Nephron progenitor cell (in vitro differentiated cells): ENCODE results near the gene CAMTA1.

Experiments used
- DNase-seq: peaks from one replicate; pipeline ENCODE4 v3.0.0; 2021
- H3K27ac Mint-ChIP-seq: 2 replicates; pipeline ENCODE4 v1.8.0; 2021; ENCODE audit warnings: mild to moderate bottlenecking, moderate library complexity, mixed read lengths
- H3K27me3 Mint-ChIP-seq: 2 replicates; pipeline ENCODE4 v1.8.0; 2021; ENCODE audit warnings: mild to moderate bottlenecking, low read depth, mixed read lengths; ENCODE audit not compliant: poor library complexity
- H3K36me3 Mint-ChIP-seq: 2 replicates; pipeline ENCODE4 v1.8.0; 2021; ENCODE audit warnings: low read depth, mixed read lengths
- H3K4me1 Mint-ChIP-seq: 2 replicates; pipeline ENCODE4 v1.8.0; 2021; ENCODE audit warnings: mixed read lengths
- H3K4me3 Mint-ChIP-seq: 2 replicates; pipeline ENCODE4 v1.8.0; 2021; ENCODE audit warnings: mild to moderate bottlenecking, moderate library complexity, mixed read lengths
- H3K9me3 Mint-ChIP-seq: 2 replicates; pipeline ENCODE4 v1.8.0; 2021; ENCODE audit warnings: mild to moderate bottlenecking, moderate library complexity, mixed read lengths
- TF ChIP-seq, protein P1 (sequence below): fragments of 200-600 bp; sonication (generic); IDR thresholded peaks from 2 replicates; pipeline ENCODE4 v1.5.0; 2021; ENCODE audit warnings: antibody characterized with exemption

The CAMTA1 gene

DNA sequence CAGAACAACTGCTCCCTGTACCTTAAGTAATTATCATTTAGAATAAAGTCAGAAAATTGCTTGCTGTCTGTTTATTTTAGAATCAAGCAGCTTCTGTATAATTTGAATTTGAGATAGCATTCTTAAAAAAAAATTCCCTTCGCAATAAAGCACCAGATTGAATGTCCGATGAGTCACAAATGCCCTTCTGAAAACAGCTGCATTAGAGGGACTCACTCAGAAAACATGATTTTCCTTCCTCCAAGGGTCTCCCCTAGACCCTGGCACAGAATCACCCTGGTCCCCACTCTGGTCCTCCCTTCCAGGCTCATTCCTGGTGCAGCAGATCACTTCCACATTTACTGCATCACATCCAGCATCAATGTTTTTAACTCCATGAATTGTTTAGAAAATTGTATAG is 514.7 kb downstream of the CAMTA1 start:
- H3K27ac Mint-ChIP-seq, result no peak overlapping the region

DNA sequence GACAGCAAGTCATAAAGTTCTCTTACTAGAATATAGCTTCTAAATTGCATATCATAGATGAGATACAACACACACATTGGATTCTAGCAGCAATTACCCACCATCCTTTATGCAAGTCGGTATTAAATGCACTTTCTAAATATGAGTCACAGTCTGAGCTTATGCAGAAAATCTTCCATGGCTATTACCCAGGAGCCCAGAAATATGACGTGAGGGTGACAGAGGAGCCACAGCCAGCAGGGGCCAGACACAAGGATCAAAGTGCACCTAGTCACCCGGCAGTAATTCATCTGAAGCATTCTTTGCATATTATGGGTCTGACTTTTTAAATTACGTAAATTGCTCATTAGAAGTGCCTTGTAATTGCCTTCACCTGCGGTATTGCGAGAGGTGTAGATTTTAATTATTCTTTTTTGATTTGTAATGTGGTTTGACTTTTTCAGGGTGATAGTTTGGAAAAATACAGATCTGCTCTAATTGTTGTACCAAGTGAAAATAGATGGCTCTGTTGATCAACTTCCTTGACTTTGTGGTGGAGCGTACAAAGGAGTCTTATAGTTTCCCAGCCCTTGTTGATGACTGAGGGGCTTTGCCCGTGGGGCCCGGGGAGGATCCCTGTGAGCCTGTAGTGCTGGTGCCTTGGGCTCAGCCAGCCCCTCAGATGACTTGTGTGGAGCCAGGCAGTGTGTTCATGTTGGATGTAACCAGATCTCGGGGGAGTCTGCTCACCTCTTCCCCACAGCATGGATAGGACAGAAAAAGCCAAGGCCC is 515.8 kb downstream of the CAMTA1 start:
- peak overlapping the region; percentile 60 for H3K27ac Mint-ChIP-seq
- H3K27me3 Mint-ChIP-seq, result peaks cover 12% of the 10 kb centered on the region
- DNase-seq, result no peak
- H3K4me1 Mint-ChIP-seq, result peaks cover 56% of the 10 kb centered on the region
- H3K9me3 Mint-ChIP-seq, result peaks cover 28% of the 10 kb centered on the region
- H3K4me3 Mint-ChIP-seq, result peak overlapping the region; percentile 41
- peaks cover 6% of the 10 kb centered on the region for H3K36me3 Mint-ChIP-seq
- TF ChIP-seq, protein P1, sequence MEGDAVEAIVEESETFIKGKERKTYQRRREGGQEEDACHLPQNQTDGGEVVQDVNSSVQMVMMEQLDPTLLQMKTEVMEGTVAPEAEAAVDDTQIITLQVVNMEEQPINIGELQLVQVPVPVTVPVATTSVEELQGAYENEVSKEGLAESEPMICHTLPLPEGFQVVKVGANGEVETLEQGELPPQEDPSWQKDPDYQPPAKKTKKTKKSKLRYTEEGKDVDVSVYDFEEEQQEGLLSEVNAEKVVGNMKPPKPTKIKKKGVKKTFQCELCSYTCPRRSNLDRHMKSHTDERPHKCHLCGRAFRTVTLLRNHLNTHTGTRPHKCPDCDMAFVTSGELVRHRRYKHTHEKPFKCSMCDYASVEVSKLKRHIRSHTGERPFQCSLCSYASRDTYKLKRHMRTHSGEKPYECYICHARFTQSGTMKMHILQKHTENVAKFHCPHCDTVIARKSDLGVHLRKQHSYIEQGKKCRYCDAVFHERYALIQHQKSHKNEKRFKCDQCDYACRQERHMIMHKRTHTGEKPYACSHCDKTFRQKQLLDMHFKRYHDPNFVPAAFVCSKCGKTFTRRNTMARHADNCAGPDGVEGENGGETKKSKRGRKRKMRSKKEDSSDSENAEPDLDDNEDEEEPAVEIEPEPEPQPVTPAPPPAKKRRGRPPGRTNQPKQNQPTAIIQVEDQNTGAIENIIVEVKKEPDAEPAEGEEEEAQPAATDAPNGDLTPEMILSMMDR, result no peak

More for the DNA sequence above, 514.7 kb downstream of the CAMTA1 start:
- peaks cover 56% of the 10 kb centered on the region for H3K4me1 Mint-ChIP-seq
- peaks cover 12% of the 10 kb centered on the region for H3K27me3 Mint-ChIP-seq
- peaks cover 18% of the 10 kb centered on the region for H3K9me3 Mint-ChIP-seq
- peaks cover 6% of the 10 kb centered on the region for H3K36me3 Mint-ChIP-seq
- DNase-seq, result no peak
- TF ChIP-seq, protein P1, result no peak
- no peak overlapping the region for H3K4me3 Mint-ChIP-seq

DNA sequence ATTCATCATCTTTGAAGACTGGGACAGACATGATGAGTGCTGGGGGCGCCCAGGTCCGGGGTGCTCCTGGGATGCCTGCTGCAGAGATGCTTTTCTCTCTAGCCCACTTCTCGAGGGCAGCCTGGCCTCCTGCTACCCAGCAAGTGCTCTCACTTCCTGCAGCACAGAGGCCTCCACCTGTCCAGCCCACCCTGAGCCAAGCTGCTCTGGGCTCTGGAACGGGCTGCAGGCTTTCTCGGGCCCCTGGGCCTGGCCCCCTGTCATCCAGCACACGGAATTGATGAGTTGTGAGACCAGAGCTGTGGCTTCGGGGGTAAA is 516.4 kb downstream of the CAMTA1 start:
- peaks cover 56% of the 10 kb centered on the region for H3K4me1 Mint-ChIP-seq
- TF ChIP-seq, protein P1, result no peak
- peaks cover 28% of the 10 kb centered on the region for H3K9me3 Mint-ChIP-seq
- peak; percentile 25 for DNase-seq
- peaks cover under 1% of the 10 kb centered on the region for H3K36me3 Mint-ChIP-seq
- peak overlapping the region; percentile 60 for H3K27ac Mint-ChIP-seq
- no peak overlapping the region for H3K4me3 Mint-ChIP-seq
- H3K27me3 Mint-ChIP-seq, result peaks cover 12% of the 10 kb centered on the region

DNA sequence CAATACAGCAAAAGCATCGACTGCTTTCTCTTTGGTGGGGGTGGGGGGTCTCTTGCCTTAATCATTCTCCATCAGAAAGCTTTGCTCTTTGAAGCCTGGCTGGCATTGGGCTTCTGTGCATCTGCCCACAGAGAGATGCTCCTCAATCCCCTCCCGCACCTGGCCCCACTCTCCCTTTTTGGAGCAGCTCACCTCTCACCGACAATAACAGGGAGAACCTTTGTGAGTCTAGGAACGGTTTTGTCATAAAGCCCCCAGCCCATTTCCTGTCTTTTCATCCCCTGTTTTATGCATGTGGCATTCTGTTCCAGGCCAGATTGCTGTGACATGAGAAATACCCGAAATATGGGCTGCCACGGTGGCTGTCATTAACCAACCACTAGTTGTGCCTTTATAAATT is 516.9 kb downstream of the CAMTA1 start:
- TF ChIP-seq, protein P1, result no peak
- Mint-ChIP-seq H3K27ac (peak overlapping the region; percentile 26), H3K4me1 (peaks cover 56% of the 10 kb centered on the region), H3K9me3 (peaks cover 27% of the 10 kb centered on the region), H3K36me3 (no peaks in the 10 kb centered on the region), H3K27me3 (peaks cover 10% of the 10 kb centered on the region), H3K4me3 (no peak overlapping the region)
- no peak for DNase-seq

DNA sequence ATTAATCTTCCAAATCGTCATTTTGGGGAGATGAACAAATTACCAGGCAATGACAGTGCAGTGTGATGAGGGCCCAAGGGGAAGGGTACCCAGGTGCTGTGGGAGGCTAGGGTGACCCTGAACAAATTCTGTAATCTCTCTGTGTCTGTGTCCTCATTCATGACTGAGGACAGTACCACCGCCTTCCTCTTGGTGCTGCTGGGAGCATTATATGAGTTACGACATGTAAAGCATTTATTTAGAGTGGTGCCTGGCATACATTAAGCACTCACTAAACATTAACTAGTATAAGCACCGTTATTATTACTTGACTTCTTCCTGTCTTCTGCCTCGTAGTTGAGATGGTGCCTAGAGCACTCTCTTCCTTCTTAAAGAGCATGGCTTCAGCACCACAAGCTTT is 517.6 kb downstream of the CAMTA1 start:
- peaks cover 27% of the 10 kb centered on the region for H3K9me3 Mint-ChIP-seq
- peaks cover 4% of the 10 kb centered on the region for H3K36me3 Mint-ChIP-seq
- no peak for DNase-seq
- TF ChIP-seq, protein P1, result no peak
- H3K4me3 Mint-ChIP-seq, result no peak overlapping the region
- H3K27me3 Mint-ChIP-seq, result peaks cover 6% of the 10 kb centered on the region
- H3K27ac Mint-ChIP-seq, result peak overlapping the region; percentile 8
- peaks cover 56% of the 10 kb centered on the region for H3K4me1 Mint-ChIP-seq
